Right lobe of liver (tissue), 4 donors: ENCODE results near the gene SPRY4.

ENCODE experiments used
- CTCF ChIP-seq, 4 donors: fragments of 200-600 bp in 3 of 4; fragments of 450-650 bp in 1 of 4; IDR thresholded peaks; one replicate each; pipeline versions ENCODE4 v1.5.1 to v1.8.0; 2016 to 2022; ENCODE audit warnings: antibody characterized with exemption in 4 of 4, mild to moderate bottlenecking in 2 of 4
- POLR2A ChIP-seq: fragments of 450-650 bp; IDR thresholded peaks from one replicate; pipeline ENCODE4 v1.6.1; 2017; ENCODE audit warnings: antibody characterized with exemption, mild to moderate bottlenecking
- donor health status: DM: no; HTN: no; CAD: no.
- donor health status: DM: no; HTN: no; CAD: no.
- donor health status: DM: no; HTN: yes; CAD: no.

GRCh38 chr5:142278627-142279026, 46.2 kb downstream of the SPRY4 start:
- TF ChIP-seq CTCF (IDR thresholded peaks at IDR 0.05) (no peak), POLR2A (no peak)
